RPMI7951 (cell line): ENCODE measurements around the gene MPV17L2. TPM values are rescaled to one million over a fixed set of nuclear protein-coding genes. Genes with fewer than 3 reads are reported as not detected.

Experiments
- DNase-seq: peaks from one replicate; pipeline ENCODE4 v3.0.0-alpha.2; 2012; ENCODE audit warnings: low read depth
- total RNA-seq: library from RNA; depleted of rRNA; stranded (reverse); fragments of >200 nt; shearing (Covaris generic); gene quantifications from 2 replicates; pipeline ENCODE4 v1.2.3, GENCODE V29; 2014; rRNA removed

Gene MPV17L2
- total RNA-seq, 1 experiment from 2014 or later = 18.6 TPM

DNA sequence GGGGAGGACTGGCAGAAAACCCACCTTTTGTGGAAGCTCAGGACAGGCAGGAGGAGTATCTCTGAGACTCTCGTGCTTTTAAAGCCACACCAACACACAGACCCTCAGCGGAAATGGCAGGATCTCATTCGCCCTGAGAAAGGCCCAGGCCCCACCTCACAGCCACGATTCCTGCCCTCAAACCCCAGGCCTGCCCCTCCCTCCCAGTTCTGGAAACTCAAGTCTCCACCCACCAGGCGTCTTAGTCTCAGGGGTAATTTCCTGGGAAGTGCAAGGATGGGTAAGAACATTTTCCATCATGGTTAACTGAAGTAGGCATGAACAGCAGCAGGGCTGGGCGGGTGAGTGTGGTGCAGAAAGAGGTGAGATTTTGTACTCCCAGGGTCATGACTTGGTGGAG, 41.2 kb downstream of the MPV17L2 start:
- DNase-seq = no peak

DNA sequence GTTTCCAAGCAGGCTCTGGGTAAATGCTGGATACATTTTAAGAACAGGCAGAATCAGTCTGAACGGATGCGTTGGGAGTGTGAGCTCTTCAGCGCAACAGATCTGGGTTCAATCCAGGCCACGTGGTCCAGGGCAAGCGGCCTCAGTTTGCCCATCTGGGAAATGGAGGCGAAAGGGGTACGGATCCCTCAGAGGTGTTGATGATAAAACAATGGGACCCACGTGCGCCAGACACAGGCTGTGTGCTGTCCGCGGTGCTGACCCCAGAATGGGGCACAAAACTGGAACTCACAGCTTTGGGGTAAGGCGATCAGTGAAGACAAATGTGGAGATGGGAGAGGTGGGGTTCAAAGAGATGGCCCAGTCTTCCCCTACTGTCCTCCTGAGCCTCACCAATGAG, 46.3 kb downstream of the MPV17L2 start:
- no peak for DNase-seq

DNA sequence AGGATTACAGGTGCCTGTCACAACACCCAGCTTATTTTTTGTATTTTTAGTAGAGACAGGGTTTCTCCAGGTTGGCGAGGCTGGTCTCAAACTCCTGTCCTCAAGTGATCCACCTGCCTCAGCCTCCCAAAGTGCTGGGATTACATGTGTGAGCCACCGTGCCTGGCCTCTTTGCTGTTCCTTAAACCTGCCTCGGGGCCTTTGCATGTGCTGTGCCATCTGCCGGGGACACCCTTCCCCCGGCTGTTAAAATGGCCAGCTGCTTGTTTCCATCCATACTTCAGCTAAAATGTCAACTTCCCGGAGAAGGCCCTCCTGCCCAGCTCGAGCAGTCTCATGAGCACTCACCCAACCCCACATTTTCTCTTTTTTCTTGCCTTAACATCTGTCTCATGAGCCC, 52.3 kb downstream of the MPV17L2 start:
- no peak for DNase-seq

Other genes starting within 250 kb of the MPV17L2 start
- gene KCNN1, start 226.1 kb upstream of the MPV17L2 start, total RNA-seq = 0.20 TPM in 1 of 2 replicates, not detected in the other
- gene ARRDC2, start 185.0 kb upstream of the MPV17L2 start, total RNA-seq = 8.8 and 11.3 TPM in 2 replicates
- gene IL12RB1, start 106.3 kb upstream of the MPV17L2 start, total RNA-seq = 2.3 and 4.3 TPM in 2 replicates
- 2.1 and 2.6 TPM in 2 replicates for gene MAST3, start 95.4 kb upstream of the MPV17L2 start, total RNA-seq
- 11.3 and 11.7 TPM in 2 replicates for gene PIK3R2, start 40.1 kb upstream of the MPV17L2 start, total RNA-seq
- 56.0 and 69.6 TPM in 2 replicates for gene IFI30, start 19.4 kb upstream of the MPV17L2 start, total RNA-seq
- gene RAB3A, start 10.8 kb downstream of the MPV17L2 start, total RNA-seq = 1.7 and 3.6 TPM in 2 replicates
- gene PDE4C, start 33.2 kb downstream of the MPV17L2 start, total RNA-seq = 0.10 and 0.60 TPM in 2 replicates
- gene IQCN, start 81.2 kb downstream of the MPV17L2 start, total RNA-seq = 0.29 and 0.36 TPM in 2 replicates
- 22.0 and 60.8 TPM in 2 replicates for gene JUND, start 88.4 kb downstream of the MPV17L2 start, total RNA-seq
- 385 and 496 TPM in 2 replicates for gene LSM4, start 129.9 kb downstream of the MPV17L2 start, total RNA-seq
- gene PGPEP1, start 147.4 kb downstream of the MPV17L2 start, total RNA-seq = 10.7 and 11.9 TPM in 2 replicates
- 1.4 and 1.6 TPM in 2 replicates for gene GDF15, start 192.9 kb downstream of the MPV17L2 start, total RNA-seq
- gene LRRC25, start 204.4 kb downstream of the MPV17L2 start, total RNA-seq = not detected in 2 replicates
- gene SSBP4, start 226.2 kb downstream of the MPV17L2 start, total RNA-seq = 25.1 and 38.9 TPM in 2 replicates
- gene ISYNA1, start 244.9 kb downstream of the MPV17L2 start, total RNA-seq = 9.9 and 20.9 TPM in 2 replicates